Mucosa of descending colon (tissue), 3 donors: ENCODE results near the gene SAMD11. TPM values are rescaled to one million over a fixed set of nuclear protein-coding genes. Genes with fewer than 3 reads are reported as not detected.

Experiments used
- ATAC-seq: fragments of 200-7000 bp; cut with Tn5 transposase; one replicate; pipeline ENCODE4 v1.9.1; 2020; ENCODE audit warnings: mild to moderate bottlenecking, moderate library complexity
- DNase-seq, 3 donors: peaks; one replicate each; pipeline ENCODE4 v3.0.0-alpha.2; 2020
- H3K36me3 ChIP-seq: fragments of 200-600 bp; one replicate; pipeline ENCODE4 v1.8.0; 2021; ENCODE audit warnings: low read depth, mild to moderate bottlenecking
- H3K4me1 ChIP-seq: fragments of 200-600 bp; one replicate; pipeline ENCODE4 v1.8.0; 2021; ENCODE audit warnings: low read depth, mild to moderate bottlenecking
- H3K4me3 ChIP-seq: fragments of 200-600 bp; one replicate; pipeline ENCODE4 v1.8.0; 2021; ENCODE audit warnings: mild to moderate bottlenecking
- H3K9me3 ChIP-seq: fragments of 200-600 bp; one replicate; pipeline ENCODE4 v1.8.0; 2021; ENCODE audit warnings: mild to moderate bottlenecking
- CTCF ChIP-seq: fragments of 200-600 bp; IDR thresholded peaks from one replicate; pipeline ENCODE4 v1.8.0; 2022; ENCODE audit warnings: antibody characterized with exemption, mild to moderate bottlenecking
- intact Hi-C, 2 donors: fragments of 100-400 bp; cut with DNase I in 1 of 2; cut with micrococcal nuclease in 1 of 2; formaldehyde crosslinking; loops; one replicate each; pipeline versions ENCODE4 v1.11.0 to v1.11.1; 2022; cut with DNase I, micrococcal nuclease
- total RNA-seq, 3 donors: library from RNA; stranded (reverse); fragmentation: NEBNext Ultra II Directional in 2 of 3; extraction: Animal tissue kit (Norgen Biotek cat#: 25700) in 2 of 3; gene quantifications; one replicate each; pipeline versions ENCODE4 v1.2.1 to v1.2.4, GENCODE V29; 2021 to 2023
- donor health status: DM: no; HTN: no; CAD: no; lungs with moderate emphysema.
- donor health status: DM: no; HTN: no; CAD: no.
- donor health status: DM: no; HTN: yes; CAD: no.

Gene SAMD11
- total RNA-seq, 3 donors from 2014 or later: 2.2 to 4.3 (median 2.7) TPM

GRCh38 chr1:950881-951280 is 27.2 kb downstream of the SAMD11 start:
- TF ChIP-seq CTCF: no peak

DNA sequence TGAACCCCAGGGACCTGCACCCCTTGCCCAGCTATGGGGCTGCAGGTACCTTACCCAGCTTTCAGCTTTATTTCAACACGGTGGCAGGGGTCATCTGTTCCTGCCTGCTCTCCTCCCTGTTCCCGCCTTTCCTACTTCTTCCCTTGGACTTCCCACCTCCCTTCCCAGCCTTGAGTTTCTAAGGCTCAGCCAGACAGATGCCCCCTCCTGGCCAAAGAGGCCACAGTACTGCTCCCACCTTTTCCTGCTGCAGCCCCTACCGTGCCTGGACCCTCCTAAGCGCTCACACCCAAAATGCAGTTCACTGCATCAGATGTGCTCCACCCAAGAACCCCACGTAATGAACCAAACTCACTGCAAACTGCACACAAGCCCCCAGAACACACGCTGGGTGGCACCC is 27.6 kb downstream of the SAMD11 start:
- ATAC-seq (no peak), DNase-seq (no peak)
- peaks cover 5% of the 10 kb centered on the region for H3K36me3 ChIP-seq
- no peaks in the 10 kb centered on the region for H3K4me1 ChIP-seq
- H3K4me3 ChIP-seq: no peak overlapping the region
- intact Hi-C loops: no loop called here
- TF ChIP-seq CTCF: no peak
- H3K9me3 ChIP-seq: no peaks in the 10 kb centered on the region

More at GRCh38 chr1:950881-951280, 27.2 kb downstream of the SAMD11 start:
- intact Hi-C loops: no loop called here
- Histone ChIP-seq H3K4me1 (no peaks in the 10 kb centered on the region), H3K36me3 (peaks cover 5% of the 10 kb centered on the region), H3K4me3 (no peak overlapping the region), H3K9me3 (no peaks in the 10 kb centered on the region)
- DNase-seq (no peak), ATAC-seq (no peak)

DNA sequence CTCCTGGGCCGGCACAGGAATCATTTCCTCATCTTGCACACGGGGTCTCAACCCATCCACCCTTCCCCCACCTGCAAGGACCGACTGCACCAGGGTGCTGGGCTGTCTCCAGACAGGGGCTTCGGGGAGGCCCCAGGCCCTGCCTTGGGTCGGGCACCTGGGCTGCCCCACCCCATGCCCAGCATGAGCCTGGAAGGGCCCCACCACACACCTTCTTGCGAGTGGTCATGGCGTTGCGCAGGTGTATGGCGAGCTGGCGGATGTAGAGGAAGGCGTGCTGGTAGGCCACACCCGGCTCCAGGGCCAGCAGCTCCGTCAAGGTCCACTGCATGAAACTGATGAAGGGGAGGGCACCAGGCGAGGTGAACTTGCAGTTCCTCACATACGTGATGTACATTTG is 28.5 kb downstream of the SAMD11 start:
- ATAC-seq: no peak
- no peak for DNase-seq
- Histone ChIP-seq H3K4me3 (no peak overlapping the region), H3K36me3 (peaks cover 5% of the 10 kb centered on the region), H3K9me3 (no peaks in the 10 kb centered on the region), H3K4me1 (peaks cover under 1% of the 10 kb centered on the region)
- intact Hi-C loops: no loop called here
- no peak for TF ChIP-seq CTCF

DNA sequence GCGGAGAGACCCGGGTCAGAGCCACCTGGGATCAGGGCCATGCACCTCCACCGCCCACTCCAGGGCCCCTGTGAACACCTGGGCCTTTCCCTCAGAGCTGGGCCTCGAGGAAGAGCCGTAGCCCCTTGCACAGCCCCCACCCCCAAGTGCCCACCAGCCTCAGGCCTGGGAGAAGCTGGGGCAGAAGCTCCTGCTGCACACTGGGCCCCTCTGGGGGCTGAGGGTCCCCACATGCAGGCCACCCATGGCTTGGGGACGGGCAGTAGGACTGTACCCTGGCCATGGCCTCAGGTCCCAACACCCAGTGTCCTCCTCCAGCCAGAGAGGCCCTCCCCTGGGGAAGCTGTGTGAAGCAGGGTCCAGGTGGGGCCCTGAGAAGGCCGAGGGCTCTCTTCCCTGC is 28.9 kb downstream of the SAMD11 start:
- peaks cover 4% of the 10 kb centered on the region for H3K36me3 ChIP-seq
- H3K9me3 ChIP-seq: no peaks in the 10 kb centered on the region
- peaks cover 4% of the 10 kb centered on the region for H3K4me1 ChIP-seq
- no peak overlapping the region for H3K4me3 ChIP-seq
- DNase-seq: no peak
- no peak for ATAC-seq
- intact Hi-C loops: no loop called here
- no peak for TF ChIP-seq CTCF

DNA sequence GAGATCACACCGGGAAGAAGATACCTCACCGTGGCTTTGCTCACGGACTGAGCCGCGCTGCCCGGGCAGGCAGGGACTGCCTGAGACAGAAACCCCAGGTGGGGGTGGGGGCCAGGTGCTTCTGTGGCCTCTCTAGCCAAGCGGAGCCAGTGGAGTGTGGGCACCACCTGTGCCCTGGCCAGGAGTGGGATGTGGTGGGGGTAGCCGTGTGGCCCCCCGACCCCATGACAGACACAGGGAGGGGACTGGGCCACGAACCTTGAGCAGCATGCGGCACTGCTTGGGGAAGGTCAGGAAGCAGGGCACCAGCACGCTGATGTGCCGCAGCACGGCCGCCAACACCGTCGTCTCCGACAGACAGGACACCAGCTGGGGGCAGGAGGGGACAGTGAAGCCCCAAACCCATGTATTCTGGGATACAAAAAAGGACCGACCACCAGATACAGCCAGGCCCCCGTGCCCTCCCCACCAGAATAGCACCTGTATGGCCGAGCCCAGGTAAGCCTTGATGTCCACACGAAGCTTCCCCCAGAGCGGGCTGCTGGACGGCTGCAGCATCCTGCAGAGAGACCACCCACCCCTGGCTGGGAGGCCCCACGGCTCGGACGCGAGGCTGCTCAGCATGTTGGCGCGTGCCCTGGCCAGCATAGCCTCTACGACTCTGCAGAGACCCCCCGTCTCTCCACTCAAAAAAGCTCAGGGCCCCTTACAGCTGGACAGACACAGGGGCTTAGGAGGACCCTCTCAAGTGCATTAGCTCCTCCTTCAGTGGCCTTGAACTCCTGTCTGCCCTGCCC is 30.0 kb downstream of the SAMD11 start:
- no peak overlapping the region for H3K4me3 ChIP-seq
- intact Hi-C loops: no loop called here
- H3K4me1 ChIP-seq: peaks cover 12% of the 10 kb centered on the region
- H3K36me3 ChIP-seq: no peaks in the 10 kb centered on the region
- H3K9me3 ChIP-seq: no peaks in the 10 kb centered on the region
- ATAC-seq: no peak
- no peak for TF ChIP-seq CTCF
- no peak for DNase-seq
